A549 (cell line): Measurements from ENCODE around the gene UBN1. TPM values are rescaled to one million over a fixed set of nuclear protein-coding genes. Genes with fewer than 3 reads are reported as not detected.

Experiments
- ATAC-seq, 2 experiments: fragments of 200-7000 bp in 1 of 2; fragments of >200 bp in 1 of 2; cut with Nextera tagmentation in 1 of 2; cut with Tn5 transposase in 1 of 2; 3 replicates each; pipeline versions ENCODE4 v1.8.0 to v1.9.1; 2018 to 2020; ENCODE audit warnings: mild to moderate bottlenecking in 1 of 2, moderate library complexity in 1 of 2
- CTCF ChIA-PET: fragments of 300-600 bp; sonication (Branson Sonifier 250); formaldehyde crosslinking; extraction: SDS; loops from one replicate; lab custom pipeline; 2021; ENCODE audit warnings: antibody characterized with exemption, inconsistent platforms; lab: Yijun Ruan, JAX
- POLR2A ChIA-PET: fragments of 350-600 bp; formaldehyde crosslinking; extraction: SDS; loops from one replicate; lab custom pipeline; 2021; ENCODE audit warnings: antibody characterized with exemption, inconsistent platforms; lab: Yijun Ruan, JAX
- DNase-seq, 2 experiments: peaks; one replicate each; pipeline versions ENCODE4 v3.0.0 to v3.0.0-alpha.2; 2011 to 2016; ENCODE audit warnings: low read depth in 1 of 2, low spot score in 1 of 2
- FAIRE-seq: peaks from 2 replicates; lab custom pipeline; 2011; peaks lifted over from hg19 to GRCh38; lab: Jason Lieb, UNC
- H3K27ac ChIP-seq, 2 experiments: fragments of >200 bp; sonication (Bioruptor Twin); formaldehyde crosslinking; 3 replicates each; pipeline ENCODE4 v1.5.1; 2016 to 2017
- H3K4me1 ChIP-seq: fragments of >200 bp; sonication (Bioruptor Twin); formaldehyde crosslinking; 3 replicates; pipeline ENCODE4 v1.6.1; 2016
- H3K4me2 ChIP-seq: fragments of >200 bp; sonication (Bioruptor Twin); formaldehyde crosslinking; 3 replicates; pipeline ENCODE4 v1.6.1; 2016
- H3K4me3 ChIP-seq: fragments of >200 bp; sonication (Bioruptor Twin); formaldehyde crosslinking; 3 replicates; pipeline ENCODE4 v1.5.1; 2016
- H3K9me3 ChIP-seq: fragments of >200 bp; sonication (Bioruptor Twin); formaldehyde crosslinking; 3 replicates; pipeline ENCODE4 v1.6.1; 2016
- CBX2 ChIP-seq: fragments of 200-600 bp; sonication (generic); IDR thresholded peaks from 2 replicates; pipeline ENCODE4 v1.6.1; 2016; ENCODE audit warnings: low read depth, mild to moderate bottlenecking, borderline replicate concordance
- CBX8 ChIP-seq: fragments of 200-600 bp; sonication (generic); IDR thresholded peaks from 2 replicates; pipeline ENCODE4 v1.6.1; 2016
- CEBPB ChIP-seq, 2 experiments: fragments of >200 bp in 1 of 2; sonication (Bioruptor Twin) in 1 of 2; formaldehyde crosslinking in 1 of 2; IDR thresholded peaks; 2 replicates each; pipeline ENCODE4 v1.6.1; 2012 to 2016
- EHMT2 ChIP-seq: fragments of 200-600 bp; sonication (generic); IDR thresholded peaks from 2 replicates; pipeline ENCODE4 v1.6.1; 2016; ENCODE audit warnings: antibody characterized with exemption, low read depth, mild to moderate bottlenecking, moderate library complexity
- ESRRA ChIP-seq: fragments of 150-350 bp; IDR thresholded peaks from 2 replicates; pipeline ENCODE4 v1.6.1; 2014; ENCODE audit warnings: mild to moderate bottlenecking, low read length, borderline replicate concordance
- FOSB ChIP-seq: fragments of 250-450 bp; sonication (Bioruptor Pico); IDR thresholded peaks from 2 replicates; pipeline ENCODE4 v1.5.0; 2020; ENCODE audit warnings: mild to moderate bottlenecking, moderate library complexity
- FOSL2 ChIP-seq, 2 experiments: fragments of 450-650 bp in 1 of 2; fragments of >200 bp in 1 of 2; sonication (Bioruptor Twin) in 1 of 2; formaldehyde crosslinking; IDR thresholded peaks; 2 replicates each; pipeline versions ENCODE4 v1.5.0 to v1.6.1; 2016 to 2020; ENCODE audit warnings: mild to moderate bottlenecking in 1 of 2, moderate library complexity in 1 of 2
- FOXS1 ChIP-seq: fragments of 250-450 bp; sonication (Bioruptor Pico); IDR thresholded peaks from 2 replicates; pipeline ENCODE4 v1.5.0; 2020; ENCODE audit warnings: mild to moderate bottlenecking, moderate library complexity
- HOXB5 ChIP-seq: fragments of 250-450 bp; sonication (Bioruptor Pico); IDR thresholded peaks from 2 replicates; pipeline ENCODE4 v1.5.0; 2020; ENCODE audit warnings: mild to moderate bottlenecking, moderate library complexity
- JUN ChIP-seq, 2 experiments: fragments of >200 bp; sonication (Bioruptor Twin); formaldehyde crosslinking; IDR thresholded peaks; 2 replicates in 1 of 2; 3 replicates in 1 of 2; pipeline ENCODE4 v1.6.1; 2016 to 2017
- JUNB ChIP-seq: fragments of >200 bp; sonication (Bioruptor Twin); formaldehyde crosslinking; IDR thresholded peaks from 2 replicates; pipeline ENCODE4 v1.6.1; 2016
- MAZ ChIP-seq: fragments of 150-350 bp; IDR thresholded peaks from 2 replicates; pipeline ENCODE4 v1.6.1; 2014; ENCODE audit warnings: antibody characterized with exemption, low read depth, low read length, borderline replicate concordance
- POLR2A ChIP-seq: IDR thresholded peaks from 2 replicates; pipeline ENCODE4 v1.6.1; 2012; ENCODE audit warnings: mild to moderate bottlenecking, low read length
- RCOR1 ChIP-seq: fragments of 150-350 bp; IDR thresholded peaks from 2 replicates; pipeline ENCODE4 v1.6.1; 2014; ENCODE audit warnings: antibody characterized with exemption, low read length, low read depth
- RNF2 ChIP-seq: fragments of 200-600 bp; sonication (generic); IDR thresholded peaks from 2 replicates; pipeline ENCODE4 v1.6.1; 2016; ENCODE audit warnings: low read depth, mild to moderate bottlenecking, antibody characterized with exemption, moderate library complexity, borderline replicate concordance
- SMC3 ChIP-seq: fragments of >200 bp; sonication (Bioruptor Twin); formaldehyde crosslinking; IDR thresholded peaks from 3 replicates; pipeline ENCODE4 v1.6.1; 2018; ENCODE audit warnings: inconsistent platforms
- TFCP2L1 ChIP-seq: fragments of 250-450 bp; sonication (Bioruptor Pico); IDR thresholded peaks from 2 replicates; pipeline ENCODE4 v1.5.0; 2021; ENCODE audit warnings: mild to moderate bottlenecking
- TP53 ChIP-seq: fragments of 250-450 bp; sonication (Bioruptor Pico); IDR thresholded peaks from 2 replicates; pipeline ENCODE4 v1.5.0; 2021; ENCODE audit warnings: mild to moderate bottlenecking, moderate library complexity
- ZFP36 ChIP-seq: fragments of 450-650 bp; IDR thresholded peaks from 2 replicates; pipeline ENCODE4 v1.6.1; 2014; ENCODE audit warnings: borderline replicate concordance; ENCODE audit not compliant: partially characterized antibody
- ZSCAN20 ChIP-seq: fragments of 250-450 bp; sonication (Bioruptor Pico); IDR thresholded peaks from 2 replicates; pipeline ENCODE4 v1.8.0; 2022; ENCODE audit warnings: mild to moderate bottlenecking, moderate library complexity
- WGBS: methylation state at CpG from one replicate; pipeline ENCODE4 v1.1.6; 2017; ENCODE audit errors: missing lambda C conversion rate; 5-methylcytosine and 5-hydroxymethylcytosine counted together
- polyA plus RNA-seq, 4 experiments: library from polyadenylated mRNA; depleted of rRNA in 3 of 4; stranded (reverse); fragments of >200 nt; fragmentation: RNase III in 1 of 4; extraction: RNeasy Plus Mini Kit Qiagen cat#74134 plus additional on column Dnase treatment in 1 of 4; gene quantifications; 2 replicates in 3 of 4; 3 replicates in 1 of 4; pipeline ENCODE4 v1.2.3, GENCODE V29; 2011 to 2017
- TF ChIP-seq, protein P1 (sequence below): IDR thresholded peaks from 2 replicates; pipeline ENCODE4 v1.6.1; 2012
- TF ChIP-seq, protein P2 (sequence below): fragments of 250-450 bp; sonication (Bioruptor Pico); IDR thresholded peaks from 2 replicates; pipeline ENCODE4 v1.5.0; 2020; ENCODE audit warnings: low read depth, mild to moderate bottlenecking, moderate library complexity
- TF ChIP-seq, protein P3 (sequence below): fragments of 450-650 bp; IDR thresholded peaks from 2 replicates; pipeline ENCODE4 v1.6.1; 2014; ENCODE audit warnings: antibody characterized with exemption
- TF ChIP-seq, protein P4 (sequence below): fragments of 250-450 bp; sonication (Bioruptor Pico); IDR thresholded peaks from 2 replicates; pipeline ENCODE4 v1.5.0; 2021; ENCODE audit warnings: mild to moderate bottlenecking, moderate library complexity, borderline replicate concordance
- TF ChIP-seq, protein P5 (sequence below): fragments of 150-350 bp; IDR thresholded peaks from 2 replicates; pipeline ENCODE4 v1.6.1; 2014; ENCODE audit warnings: low read depth, mild to moderate bottlenecking, low read length
- TF ChIP-seq, protein P6 (sequence below): IDR thresholded peaks from 2 replicates; pipeline ENCODE4 v1.6.1; 2012; ENCODE audit warnings: low read depth, borderline replicate concordance

Gene UBN1
- polyA plus RNA-seq, 2 of the 4 experiments (the other 2 are of a cell fraction), result 14.2 to 20.0 TPM

DNA sequence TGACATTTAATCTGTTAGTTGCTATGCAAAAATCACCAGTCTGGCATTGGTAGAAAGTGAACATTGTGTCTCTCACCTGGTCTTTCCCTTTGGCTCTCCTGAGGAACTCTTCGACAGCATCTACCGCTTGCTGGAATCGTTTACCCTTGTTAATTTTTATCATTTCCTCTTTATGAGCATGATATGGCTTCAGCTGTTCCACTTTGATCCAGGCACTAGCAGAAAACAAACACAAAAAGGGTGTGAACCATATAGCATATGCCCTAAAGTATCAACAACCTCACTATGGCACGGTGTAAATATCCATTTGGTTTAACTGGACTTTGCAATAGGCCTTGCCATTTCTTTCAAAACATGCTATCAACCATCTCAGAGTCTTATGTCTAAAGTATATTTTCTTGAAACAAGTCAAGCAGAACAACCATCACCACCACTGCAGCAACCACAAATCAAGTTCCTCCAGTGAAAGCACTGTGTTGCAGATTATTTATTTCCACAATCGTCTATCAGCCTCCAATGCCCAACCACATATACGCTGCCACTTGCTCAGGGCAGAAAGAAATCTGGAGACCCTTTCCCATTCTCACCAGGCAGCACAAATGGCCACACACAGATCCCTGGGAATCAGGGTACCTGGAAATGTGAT is 14.5 kb upstream of the UBN1 start (continued):
- TF ChIP-seq MAZ (no peak), TP53 (CRISPR knock-in tag) (no peak), HOXB5 (no peak)
- TF ChIP-seq, protein P1, sequence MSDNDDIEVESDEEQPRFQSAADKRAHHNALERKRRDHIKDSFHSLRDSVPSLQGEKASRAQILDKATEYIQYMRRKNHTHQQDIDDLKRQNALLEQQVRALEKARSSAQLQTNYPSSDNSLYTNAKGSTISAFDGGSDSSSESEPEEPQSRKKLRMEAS, result no peak
- TF ChIP-seq, protein P2, sequence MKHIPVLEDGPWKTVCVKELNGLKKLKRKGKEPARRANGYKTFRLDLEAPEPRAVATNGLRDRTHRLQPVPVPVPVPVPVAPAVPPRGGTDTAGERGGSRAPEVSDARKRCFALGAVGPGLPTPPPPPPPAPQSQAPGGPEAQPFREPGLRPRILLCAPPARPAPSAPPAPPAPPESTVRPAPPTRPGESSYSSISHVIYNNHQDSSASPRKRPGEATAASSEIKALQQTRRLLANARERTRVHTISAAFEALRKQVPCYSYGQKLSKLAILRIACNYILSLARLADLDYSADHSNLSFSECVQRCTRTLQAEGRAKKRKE (CRISPR knock-in tag), result no peak
- TF ChIP-seq, all 56 proteins: peak for 0

DNA sequence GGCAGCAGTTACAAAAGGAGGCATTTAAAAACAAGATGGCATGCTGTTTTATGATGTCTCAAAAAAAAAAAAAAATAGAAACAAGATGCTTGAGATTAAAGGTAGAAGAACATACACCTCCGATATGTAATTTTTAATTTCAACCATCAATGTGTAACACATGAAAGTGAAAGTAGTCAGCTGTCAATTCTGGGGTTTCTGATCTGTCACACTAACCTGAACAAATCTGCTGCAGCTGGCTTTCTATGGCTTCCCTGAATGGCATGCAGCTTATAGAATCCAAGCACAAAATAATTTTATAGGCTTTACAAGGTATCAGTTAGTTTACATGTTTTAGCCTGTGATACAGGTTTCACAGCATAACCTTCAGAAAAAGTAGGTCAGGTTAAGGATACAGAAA is 13.7 kb upstream of the UBN1 start:
- WGBS, result 97% methylated on average over 1 of the region's 1 CpG
- TF ChIP-seq RCOR1, result no peak
- no peak for TF ChIP-seq FOSL2 (IDR thresholded peaks at IDR 0.05)
- TF ChIP-seq FOSL2 (CRISPR knock-in tag; IDR thresholded peaks at IDR 0.05), result no peak
- TF ChIP-seq FOXS1 (CRISPR knock-in tag), result no peak
- TF ChIP-seq RNF2, result no peak
- no peak for TF ChIP-seq ZFP36
- no peak for TF ChIP-seq ZSCAN20 (CRISPR knock-in tag)
- TF ChIP-seq, protein P3, sequence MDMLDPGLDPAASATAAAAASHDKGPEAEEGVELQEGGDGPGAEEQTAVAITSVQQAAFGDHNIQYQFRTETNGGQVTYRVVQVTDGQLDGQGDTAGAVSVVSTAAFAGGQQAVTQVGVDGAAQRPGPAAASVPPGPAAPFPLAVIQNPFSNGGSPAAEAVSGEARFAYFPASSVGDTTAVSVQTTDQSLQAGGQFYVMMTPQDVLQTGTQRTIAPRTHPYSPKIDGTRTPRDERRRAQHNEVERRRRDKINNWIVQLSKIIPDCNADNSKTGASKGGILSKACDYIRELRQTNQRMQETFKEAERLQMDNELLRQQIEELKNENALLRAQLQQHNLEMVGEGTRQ, result no peak
- no peak for TF ChIP-seq HOXB5
- TF ChIP-seq TP53 (CRISPR knock-in tag), result no peak
- TF ChIP-seq, protein P4, sequence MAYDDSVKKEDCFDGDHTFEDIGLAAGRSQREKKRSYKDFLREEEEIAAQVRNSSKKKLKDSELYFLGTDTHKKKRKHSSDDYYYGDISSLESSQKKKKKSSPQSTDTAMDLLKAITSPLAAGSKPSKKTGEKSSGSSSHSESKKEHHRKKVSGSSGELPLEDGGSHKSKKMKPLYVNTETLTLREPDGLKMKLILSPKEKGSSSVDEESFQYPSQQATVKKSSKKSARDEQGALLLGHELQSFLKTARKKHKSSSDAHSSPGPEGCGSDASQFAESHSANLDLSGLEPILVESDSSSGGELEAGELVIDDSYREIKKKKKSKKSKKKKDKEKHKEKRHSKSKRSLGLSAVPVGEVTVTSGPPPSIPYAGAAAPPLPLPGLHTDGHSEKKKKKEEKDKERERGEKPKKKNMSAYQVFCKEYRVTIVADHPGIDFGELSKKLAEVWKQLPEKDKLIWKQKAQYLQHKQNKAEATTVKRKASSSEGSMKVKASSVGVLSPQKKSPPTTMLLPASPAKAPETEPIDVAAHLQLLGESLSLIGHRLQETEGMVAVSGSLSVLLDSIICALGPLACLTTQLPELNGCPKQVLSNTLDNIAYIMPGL, result no peak
- no peak for TF ChIP-seq TFCP2L1 (CRISPR knock-in tag)
- no peak for TF ChIP-seq MAZ
- TF ChIP-seq CEBPB (IDR thresholded peaks at IDR 0.05), result no peak
- no peak for TF ChIP-seq POLR2A
- TF ChIP-seq FOSB (CRISPR knock-in tag), result no peak
- TF ChIP-seq CBX8, result no peak
- no peak for TF ChIP-seq EHMT2
- no peak for TF ChIP-seq JUNB
- TF ChIP-seq CBX2, result no peak
- TF ChIP-seq, all 56 proteins: peak for 0
- H3K4me1 ChIP-seq, result no peaks in the 10 kb centered on the region
- DNase-seq (no peak), ATAC-seq (no peak), FAIRE-seq (no peak)
- no peak overlapping the region for H3K4me3 ChIP-seq
- CTCF ChIA-PET, result no interaction called here
- no peak overlapping the region for H3K4me2 ChIP-seq
- no peak overlapping the region for H3K27ac ChIP-seq
- POLR2A ChIA-PET, result no interaction called here
- no peaks in the 10 kb centered on the region for H3K9me3 ChIP-seq

DNA sequence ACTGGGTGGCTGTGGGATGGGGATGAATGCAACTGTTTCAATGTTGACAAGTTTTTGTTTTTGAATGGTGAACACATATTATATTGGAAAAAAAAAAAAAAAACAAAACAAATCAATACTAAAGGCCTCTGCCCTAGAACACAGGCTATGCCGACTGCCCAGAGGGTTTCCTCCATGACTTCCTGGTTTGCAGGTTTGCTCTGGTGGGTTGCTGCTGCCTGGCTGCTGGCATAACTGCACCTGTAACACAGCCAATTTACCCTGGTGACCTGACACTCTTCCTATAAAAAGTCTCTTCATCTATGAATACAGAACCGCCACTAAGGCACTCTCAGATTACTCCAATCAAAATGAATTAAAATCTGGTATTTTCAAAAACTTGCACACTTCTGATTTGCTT is 10.6 kb upstream of the UBN1 start:
- no peak overlapping the region for H3K4me2 ChIP-seq
- H3K4me3 ChIP-seq, result no peak overlapping the region
- no peak overlapping the region for H3K27ac ChIP-seq
- no peak for FAIRE-seq
- 92% methylated on average over 2 of the region's 2 CpGs for WGBS
- no peak for ATAC-seq
- no peaks in the 10 kb centered on the region for H3K9me3 ChIP-seq
- DNase-seq, result no peak
- TF ChIP-seq JUN (IDR thresholded peaks at IDR 0.05) (no peak), JUNB (no peak), ESRRA (no peak), SMC3 (no peak), EHMT2 (no peak)
- TF ChIP-seq, protein P3, result no peak
- TF ChIP-seq, protein P5, sequence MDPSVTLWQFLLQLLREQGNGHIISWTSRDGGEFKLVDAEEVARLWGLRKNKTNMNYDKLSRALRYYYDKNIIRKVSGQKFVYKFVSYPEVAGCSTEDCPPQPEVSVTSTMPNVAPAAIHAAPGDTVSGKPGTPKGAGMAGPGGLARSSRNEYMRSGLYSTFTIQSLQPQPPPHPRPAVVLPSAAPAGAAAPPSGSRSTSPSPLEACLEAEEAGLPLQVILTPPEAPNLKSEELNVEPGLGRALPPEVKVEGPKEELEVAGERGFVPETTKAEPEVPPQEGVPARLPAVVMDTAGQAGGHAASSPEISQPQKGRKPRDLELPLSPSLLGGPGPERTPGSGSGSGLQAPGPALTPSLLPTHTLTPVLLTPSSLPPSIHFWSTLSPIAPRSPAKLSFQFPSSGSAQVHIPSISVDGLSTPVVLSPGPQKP, result no peak
- TF ChIP-seq, protein P6, sequence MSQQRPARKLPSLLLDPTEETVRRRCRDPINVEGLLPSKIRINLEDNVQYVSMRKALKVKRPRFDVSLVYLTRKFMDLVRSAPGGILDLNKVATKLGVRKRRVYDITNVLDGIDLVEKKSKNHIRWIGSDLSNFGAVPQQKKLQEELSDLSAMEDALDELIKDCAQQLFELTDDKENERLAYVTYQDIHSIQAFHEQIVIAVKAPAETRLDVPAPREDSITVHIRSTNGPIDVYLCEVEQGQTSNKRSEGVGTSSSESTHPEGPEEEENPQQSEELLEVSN, result no peak
- CTCF ChIA-PET, result interaction anchor here (1.0 kb wide), 1 partner anchor 120 kb away, joined by 5 read pairs; no protein-coding TSS in a partner anchor
- POLR2A ChIA-PET, result interaction anchor here (1.4 kb wide), 1 partner anchor 10 kb away, joined by 4 read pairs; no protein-coding TSS in a partner anchor
- H3K4me1 ChIP-seq, result no peaks in the 10 kb centered on the region
